HG02884 (cell line): ENCODE results near the gene TUBB8B.
"Not testable (repeated sequence)": the region's sequence is repeated elsewhere in the genome, so short reads cannot be mapped to it uniquely, and the experiment has no call there.

Experiments
- ATAC-seq: cut with Tn5 transposase; IDR thresholded peaks from one replicate; pipeline ENCODE4 v1.9.1; 2021; ENCODE audit warnings: mild to moderate bottlenecking, moderate library complexity; ENCODE audit not compliant: unreplicated experiment

The TUBB8B gene

GRCh38 chr18:49176-49665 lies at the start of gene TUBB8B:
TUBB8B (minus strand) TSS chr18:49615; CDS start chr18:49557, 58 bp downstream.
- not testable (repeated sequence) for ATAC-seq

GRCh38 chr18:97252-97914 lies 48.0 kb upstream of the TUBB8B start:
- peak; percentile 95 for ATAC-seq

GRCh38 chr18:96767-97131 lies 47.3 kb upstream of the TUBB8B start:
- not testable (repeated sequence) for ATAC-seq

DNA sequence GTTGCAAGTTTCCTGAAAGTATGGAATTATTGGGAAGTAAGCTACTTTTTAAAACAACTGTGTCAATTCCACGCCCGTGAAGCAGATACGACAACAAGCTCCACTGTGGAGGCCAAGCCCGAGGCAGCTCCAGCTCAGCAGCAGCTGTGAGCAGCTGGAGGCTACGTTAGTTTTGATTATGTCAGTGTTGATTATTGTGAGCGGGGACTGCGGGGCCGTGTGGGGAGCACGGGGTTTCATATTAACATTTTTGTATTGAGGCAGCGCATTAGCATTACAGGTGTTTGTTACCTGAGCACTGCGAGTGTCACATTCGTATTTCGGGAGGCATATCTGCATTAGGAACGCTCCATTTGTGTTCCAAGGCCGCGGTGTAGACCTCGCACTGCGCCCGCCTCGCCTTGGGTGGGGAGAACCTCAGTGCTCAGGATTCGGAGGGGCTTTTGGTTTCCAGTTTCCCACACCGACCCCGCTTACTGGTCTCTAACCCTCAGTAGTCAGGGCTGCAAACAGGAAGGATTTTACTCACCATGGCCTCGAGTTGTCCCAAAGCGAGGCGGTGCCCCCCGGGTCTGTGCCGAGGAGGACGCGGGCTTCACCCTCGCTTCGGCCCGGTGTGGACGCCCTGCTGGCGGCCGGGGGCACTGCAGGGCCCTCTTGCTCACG lies 46.8 kb upstream of the TUBB8B start:
- not testable (repeated sequence) for ATAC-seq

DNA sequence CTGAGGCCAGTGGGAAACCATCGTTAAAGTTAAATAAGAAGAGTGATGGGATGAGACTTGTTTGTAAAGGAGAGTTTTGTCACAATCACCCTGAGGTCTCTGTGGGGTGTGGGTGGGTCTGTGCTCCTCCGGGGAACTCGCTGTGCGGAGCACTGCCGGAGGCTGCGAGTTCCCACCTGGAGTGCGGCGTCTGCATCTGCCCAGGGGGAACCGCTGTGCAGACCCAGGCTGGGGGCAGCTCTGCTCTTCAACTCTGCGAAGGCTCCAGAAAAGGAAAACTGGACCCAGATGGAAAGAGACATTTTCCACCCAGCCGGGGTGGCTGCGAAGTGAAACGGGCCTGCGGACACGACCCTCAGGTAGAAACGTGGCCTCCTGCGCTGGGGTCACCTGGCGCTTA lies 46.2 kb upstream of the TUBB8B start:
- ATAC-seq, result not testable (repeated sequence)

GRCh38 chr18:93897-94408 lies 44.5 kb upstream of the TUBB8B start:
- not testable (repeated sequence) for ATAC-seq

DNA sequence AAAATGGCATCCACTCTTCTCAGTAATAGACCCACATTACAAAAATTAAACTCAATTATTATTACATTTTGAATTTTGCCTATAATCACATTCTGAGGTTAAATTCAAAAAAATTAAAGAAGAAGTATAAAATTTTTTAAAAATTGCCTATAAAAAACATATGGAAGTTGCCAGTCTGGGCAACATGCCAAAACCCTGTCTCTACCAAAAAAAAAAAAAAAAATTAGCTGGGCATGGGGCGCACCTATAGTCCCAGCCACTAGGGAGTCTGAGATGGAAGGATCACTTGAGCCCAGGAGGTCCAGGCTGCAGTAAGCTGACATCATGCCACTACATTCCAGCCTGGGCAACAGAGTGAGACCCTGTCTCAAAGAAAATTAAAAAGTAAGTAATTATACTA lies 42.1 kb upstream of the TUBB8B start:
- ATAC-seq, result not testable (repeated sequence)

GRCh38 chr18:90396-91193 lies 41.2 kb upstream of the TUBB8B start:
- ATAC-seq, result not testable (repeated sequence)

GRCh38 chr18:89124-89523 lies 39.7 kb upstream of the TUBB8B start:
- not testable (repeated sequence) for ATAC-seq

DNA sequence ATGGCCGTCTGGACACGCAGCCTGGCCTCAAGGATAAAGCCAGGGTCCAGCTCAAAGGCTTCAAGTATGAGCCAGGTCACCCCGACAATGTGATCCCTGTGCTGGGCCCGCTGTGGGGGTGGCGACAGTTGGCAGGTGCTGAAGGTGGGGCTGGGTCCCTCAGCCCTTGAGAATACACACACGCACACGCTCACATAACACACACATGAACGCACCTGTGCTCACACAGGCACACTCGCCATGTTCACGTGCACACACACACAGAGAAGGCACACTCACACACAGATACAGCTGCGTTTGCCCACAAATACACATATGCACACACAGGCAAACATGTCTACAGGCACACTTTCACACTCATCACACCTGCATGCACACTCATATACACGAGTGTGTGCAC lies 35.4 kb upstream of the TUBB8B start:
- not testable (repeated sequence) for ATAC-seq

- ATAC-seq, result not testable (repeated sequence)
These were observed 33.3 kb upstream of the TUBB8B start for GRCh38 chr18:82626-83209.

GRCh38 chr18:80881-81280 lies 31.5 kb upstream of the TUBB8B start:
- ATAC-seq, result not testable (repeated sequence)

GRCh38 chr18:80202-80601 lies 30.8 kb upstream of the TUBB8B start:
- ATAC-seq, result not testable (repeated sequence)

- not testable (repeated sequence) for ATAC-seq
These were observed 26.2 kb upstream of the TUBB8B start for GRCh38 chr18:75525-76160.

DNA sequence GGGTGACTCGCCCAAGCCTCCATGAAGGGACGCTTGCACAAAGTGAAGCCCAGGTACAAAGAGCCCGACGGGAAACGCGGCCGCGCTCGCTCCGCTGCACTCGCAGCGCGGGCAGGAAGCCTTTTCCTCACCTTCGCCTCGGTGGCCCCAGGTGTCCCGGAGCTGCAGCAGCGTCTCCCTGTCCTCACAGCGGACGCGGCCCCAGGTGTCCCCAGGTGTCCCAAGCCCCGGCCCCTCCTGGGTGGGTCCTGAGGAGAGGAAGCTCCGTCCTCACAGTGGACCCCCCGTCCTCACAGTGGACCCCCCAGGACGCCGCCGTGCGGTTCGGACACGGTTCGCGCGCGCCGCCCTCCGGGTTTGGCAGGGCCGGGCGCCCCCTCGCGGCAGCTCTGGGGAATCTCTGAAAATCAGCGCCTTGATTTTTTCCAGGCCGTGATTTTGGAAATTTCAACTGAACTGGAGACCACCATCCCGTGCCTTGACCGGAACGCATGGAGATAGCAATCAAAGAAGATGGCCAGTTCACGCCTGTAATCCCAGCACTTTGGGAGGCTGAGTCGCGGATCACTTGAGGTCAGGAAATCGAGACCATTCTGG lies 23.9 kb upstream of the TUBB8B start:
- not testable (repeated sequence) for ATAC-seq

DNA sequence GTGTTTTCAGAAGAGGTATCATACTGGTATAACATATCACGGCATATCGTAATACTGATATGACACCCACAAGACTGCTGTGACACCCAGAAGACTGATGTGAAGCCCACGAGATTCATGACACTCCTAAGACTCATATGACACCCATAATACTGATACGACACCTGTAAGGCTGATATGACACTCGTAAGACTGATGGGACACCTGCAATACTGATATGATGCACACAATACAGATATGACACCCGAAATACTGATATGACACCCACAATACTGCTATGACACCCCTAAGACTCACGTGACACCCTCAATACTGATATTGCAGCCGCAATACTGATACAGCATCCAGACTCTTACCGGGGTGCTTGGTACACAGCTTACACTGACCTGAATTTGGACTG lies 18.3 kb upstream of the TUBB8B start:
- not testable (repeated sequence) for ATAC-seq

DNA sequence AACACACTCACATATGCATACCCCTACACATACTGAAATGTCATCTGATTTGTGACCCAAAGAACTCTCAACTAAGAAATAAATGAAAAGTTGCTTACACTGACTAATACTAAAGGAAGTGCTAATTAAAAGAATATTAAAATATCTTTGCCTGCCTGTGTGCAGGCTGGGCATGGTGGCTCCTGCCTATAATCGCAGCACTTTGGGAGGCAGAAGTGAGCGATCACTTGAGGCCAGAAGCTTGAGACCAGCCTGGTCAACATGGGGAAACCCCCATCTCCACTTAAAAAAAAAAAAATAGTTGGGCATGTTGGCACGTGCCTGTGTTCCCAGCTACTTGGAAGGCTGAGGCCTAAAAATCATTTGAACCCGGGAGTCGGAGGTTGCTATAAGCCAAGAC lies 14.9 kb upstream of the TUBB8B start:
- ATAC-seq, result not testable (repeated sequence)

- not testable (repeated sequence) for ATAC-seq
These were observed 14.2 kb upstream of the TUBB8B start for GRCh38 chr18:63656-64055.

- not testable (repeated sequence) for ATAC-seq
These were observed 5.0 kb upstream of the TUBB8B start for GRCh38 chr18:54388-54787.

DNA sequence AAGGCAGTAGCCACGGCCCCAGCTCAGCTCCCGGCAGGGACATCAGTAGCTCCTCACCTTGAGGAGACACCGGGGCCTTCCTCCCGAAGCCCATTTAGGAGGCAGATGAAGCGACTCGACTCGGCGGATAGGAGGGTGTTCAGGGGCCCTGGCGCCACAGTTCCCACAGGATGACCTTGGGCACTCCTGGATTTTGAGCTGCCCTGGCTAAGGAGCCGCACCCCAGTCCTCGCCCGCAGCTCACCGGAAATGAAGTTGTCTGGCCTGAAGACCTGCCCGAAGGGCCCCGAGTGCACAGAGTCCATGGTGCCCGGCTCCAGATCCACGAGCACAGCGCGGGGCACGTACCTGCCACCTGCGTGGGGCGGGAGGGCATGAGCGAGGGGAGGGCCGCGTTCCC lies 719 bp downstream of the TUBB8B start:
- ATAC-seq, result not testable (repeated sequence)
